PFSK-1 (cell line): ENCODE results near the gene DGKI.

Experiments used
- FOXP2 ChIP-seq: optimal IDR thresholded peaks from 2 replicates; pipeline ENCODE3; 2011; ENCODE audit warnings: borderline replicate concordance, control low read depth, inconsistent platforms; ENCODE audit not compliant: insufficient read depth; ENCODE audit errors: extremely low read length, extremely low read depth
- POLR2AphosphoS5 ChIP-seq: IDR thresholded peaks from 2 replicates; pipeline ENCODE4 v1.6.1; 2012; ENCODE audit warnings: low read depth, mild to moderate bottlenecking, control low read depth, low read length, moderate library complexity
- REST ChIP-seq, 2 experiments: IDR thresholded peaks; 2 replicates each; pipeline versions ENCODE4 v1.6.1 to v1.8.0; 2011 to 2012; ENCODE audit warnings: low read depth in 2 of 2, low read length in 2 of 2, control low read depth in 1 of 2, inconsistent platforms in 1 of 2, mild to moderate bottlenecking in 1 of 2, moderate library complexity in 1 of 2; ENCODE audit not compliant: insufficient read depth in 1 of 2
- SIN3A ChIP-seq: IDR thresholded peaks from 2 replicates; pipeline ENCODE4 v1.6.1; 2012; ENCODE audit warnings: mild to moderate bottlenecking, low read length, moderate library complexity, borderline replicate concordance; ENCODE audit not compliant: insufficient read depth
- TAF1 ChIP-seq: IDR thresholded peaks from 2 replicates; pipeline ENCODE4 v1.6.1; 2012; ENCODE audit warnings: low read length, control low read depth, borderline replicate concordance; ENCODE audit not compliant: insufficient read depth

GRCh38 chr7:137813541-137813940 is 33.2 kb downstream of the DGKI start:
- TF ChIP-seq POLR2AphosphoS5 = no peak
- TF ChIP-seq SIN3A = no peak
- no peak for TF ChIP-seq TAF1
- TF ChIP-seq REST (IDR thresholded peaks at IDR 0.05; ENCODE audit: insufficient read depth in 1 of 2, low read depth in 2 of 2, low read length in 2 of 2) = no peak
- TF ChIP-seq FOXP2 = no peak
